ENCODE results near the gene PPP3CA. TPM values are rescaled to one million over a fixed set of nuclear protein-coding genes. Genes with fewer than 3 reads are reported as not detected.
A peak's percentile ranks its signal among the peaks of the same experiment; 100 is the strongest.

Gene PPP3CA
- total and polyA plus RNA-seq, 11 donors: 5.9 to 32.5 (median 19.3) TPM

DNA sequence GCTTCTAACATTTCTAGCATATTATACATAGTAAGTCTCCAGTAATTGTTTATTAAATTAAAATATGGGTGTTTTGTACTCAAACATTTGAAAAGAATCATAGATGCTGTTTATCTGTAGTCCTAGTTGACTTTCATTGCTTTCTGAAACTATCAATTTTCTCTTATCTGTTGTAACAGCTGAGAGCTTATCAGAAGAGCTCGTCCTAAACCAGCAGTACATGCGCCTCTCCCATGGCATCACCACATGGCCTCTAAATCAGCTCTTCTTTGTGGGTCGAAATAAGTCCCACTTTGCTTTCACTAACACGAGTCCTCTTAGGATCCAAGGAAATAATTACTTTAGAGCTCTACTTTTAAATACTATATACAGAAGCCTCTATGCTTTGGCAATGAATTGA lies 55.1 kb downstream of the PPP3CA start:
- no peak overlapping the region for H3K27ac ChIP-seq

DNA sequence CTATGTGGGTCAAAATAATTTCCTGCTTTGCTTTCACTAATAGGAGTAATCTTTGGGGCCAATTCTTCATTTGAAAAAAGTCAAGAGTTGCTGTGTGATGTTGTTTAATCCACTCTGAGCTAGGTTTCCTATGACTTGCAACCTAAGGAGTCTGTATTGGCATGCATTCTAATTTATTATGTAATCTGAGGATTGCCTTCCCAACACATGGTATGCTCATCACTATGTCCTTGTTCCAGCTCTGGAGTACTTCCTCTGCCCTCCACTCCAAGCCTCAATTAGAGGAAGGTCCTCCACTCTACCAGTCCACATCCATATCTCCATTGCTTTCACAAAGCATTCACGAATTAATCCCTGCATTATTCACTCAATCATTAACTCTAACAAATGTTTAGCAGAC lies 56.1 kb downstream of the PPP3CA start:
- no peak for TF ChIP-seq POLR2A (IDR thresholded peaks at IDR 0.05)
- TF ChIP-seq, protein P1, sequence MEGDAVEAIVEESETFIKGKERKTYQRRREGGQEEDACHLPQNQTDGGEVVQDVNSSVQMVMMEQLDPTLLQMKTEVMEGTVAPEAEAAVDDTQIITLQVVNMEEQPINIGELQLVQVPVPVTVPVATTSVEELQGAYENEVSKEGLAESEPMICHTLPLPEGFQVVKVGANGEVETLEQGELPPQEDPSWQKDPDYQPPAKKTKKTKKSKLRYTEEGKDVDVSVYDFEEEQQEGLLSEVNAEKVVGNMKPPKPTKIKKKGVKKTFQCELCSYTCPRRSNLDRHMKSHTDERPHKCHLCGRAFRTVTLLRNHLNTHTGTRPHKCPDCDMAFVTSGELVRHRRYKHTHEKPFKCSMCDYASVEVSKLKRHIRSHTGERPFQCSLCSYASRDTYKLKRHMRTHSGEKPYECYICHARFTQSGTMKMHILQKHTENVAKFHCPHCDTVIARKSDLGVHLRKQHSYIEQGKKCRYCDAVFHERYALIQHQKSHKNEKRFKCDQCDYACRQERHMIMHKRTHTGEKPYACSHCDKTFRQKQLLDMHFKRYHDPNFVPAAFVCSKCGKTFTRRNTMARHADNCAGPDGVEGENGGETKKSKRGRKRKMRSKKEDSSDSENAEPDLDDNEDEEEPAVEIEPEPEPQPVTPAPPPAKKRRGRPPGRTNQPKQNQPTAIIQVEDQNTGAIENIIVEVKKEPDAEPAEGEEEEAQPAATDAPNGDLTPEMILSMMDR (IDR thresholded peaks at IDR 0.05): no peak
- H3K36me3 ChIP-seq: no peaks in the 10 kb centered on the region
- DNase-seq: no peak
- intact Hi-C loops (cut with DNase I): loop anchor here in 1 of 10 donors (10.0 kb wide), 1 partner anchor 54 kb away; the partner anchor contains the start of gene PPP3CA
- no peaks in the 10 kb centered on the region for H3K9me3 ChIP-seq
- H3K27ac ChIP-seq: no peak overlapping the region
- peak in 3 of 4 donors; percentile 23 to 58 (median 31) for ATAC-seq
- no peaks in the 10 kb centered on the region for H3K27me3 ChIP-seq
- H3K4me3 ChIP-seq: no peak overlapping the region
- 58 to 75% (median 64%) methylated on average over 1 of the region's 1 CpG for WGBS, 4 donors
- H3K4me1 ChIP-seq: peaks cover 2 to 67% (median 39%) of the 10 kb centered on the region in 12 donors

More for the DNA sequence above, 55.1 kb downstream of the PPP3CA start:
- no peaks in the 10 kb centered on the region for H3K9me3 ChIP-seq
- WGBS, 4 donors: 66 to 75% (median 67%) methylated on average over 4 of the region's 4 CpGs
- H3K36me3 ChIP-seq: no peaks in the 10 kb centered on the region
- ATAC-seq (no peak), DNase-seq (no peak)
- H3K4me1 ChIP-seq: peaks cover 2 to 61% (median 34%) of the 10 kb centered on the region in 12 donors
- no peak for TF ChIP-seq POLR2A (IDR thresholded peaks at IDR 0.05)
- intact Hi-C loops (cut with DNase I): loop anchor here in 1 of 10 donors (10.0 kb wide), 1 partner anchor 53 kb away; the partner anchor contains the start of gene PPP3CA
- H3K4me3 ChIP-seq: no peak overlapping the region
- no peaks in the 10 kb centered on the region for H3K27me3 ChIP-seq

DNA sequence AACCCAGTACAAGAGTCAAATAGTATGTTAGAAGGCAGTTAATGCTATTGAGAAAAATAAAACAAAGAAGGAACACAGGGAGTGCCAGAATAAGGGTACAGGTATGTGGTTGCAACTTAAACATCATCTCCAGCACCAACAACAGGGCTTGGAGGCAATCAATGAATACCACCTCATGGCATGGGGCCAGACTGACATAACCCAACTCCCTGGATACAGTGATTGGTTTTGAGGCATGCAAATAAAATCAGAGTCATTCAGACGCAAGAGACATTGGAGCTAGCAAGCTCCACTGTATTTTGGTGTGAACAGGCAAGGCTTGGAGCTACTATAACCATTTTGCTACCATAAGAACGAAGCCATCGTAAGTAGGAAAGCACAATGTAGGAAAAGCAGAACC lies 56.7 kb downstream of the PPP3CA start:
- DNase-seq (no peak), ATAC-seq (no peak)
- Histone ChIP-seq H3K36me3 (no peaks in the 10 kb centered on the region), H3K9me3 (no peaks in the 10 kb centered on the region), H3K27ac (no peak overlapping the region), H3K27me3 (no peaks in the 10 kb centered on the region), H3K4me1 (peaks cover 2 to 61% (median 39%) of the 10 kb centered on the region in 12 donors), H3K4me3 (no peak overlapping the region)
- TF ChIP-seq POLR2A (IDR thresholded peaks at IDR 0.05): no peak
- TF ChIP-seq, protein P1 (IDR thresholded peaks at IDR 0.05): no peak
- WGBS, 4 donors: 91 to 97% (median 95%) methylated on average over 3 of the region's 3 CpGs
- intact Hi-C loops (cut with DNase I): loop anchor here in 1 of 10 donors (10.0 kb wide), 1 partner anchor 54 kb away; the partner anchor contains the start of gene PPP3CA

DNA sequence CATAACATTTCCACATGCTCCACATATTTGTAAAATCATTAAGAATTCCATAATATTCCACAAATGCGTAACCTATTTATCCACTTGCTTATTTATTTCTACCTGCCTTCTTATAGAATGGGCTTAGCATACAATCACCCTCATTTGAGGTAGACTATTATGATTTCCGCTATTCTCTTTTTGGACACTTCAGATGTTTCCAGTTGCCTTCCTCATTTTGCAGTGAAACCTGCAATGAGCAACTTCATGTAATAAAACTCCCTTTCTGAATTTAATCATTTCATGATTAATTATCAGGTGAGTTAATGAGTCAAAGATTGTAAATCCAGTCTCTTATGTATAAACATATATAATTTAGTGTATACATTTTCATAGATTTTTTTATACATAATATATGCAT lies 58.0 kb downstream of the PPP3CA start:
- intact Hi-C loops (cut with DNase I): loop anchor here in 3 of 10 donors (5.0 to 10.0 kb wide), 2 partner anchors 55 to 58 kb away; partner anchors contain the start of gene PPP3CA (in 3 of the 3)
- Histone ChIP-seq H3K27ac (no peak overlapping the region), H3K36me3 (no peaks in the 10 kb centered on the region), H3K4me1 (peaks cover 2 to 67% (median 41%) of the 10 kb centered on the region in 12 donors), H3K9me3 (no peaks in the 10 kb centered on the region), H3K27me3 (no peaks in the 10 kb centered on the region), H3K4me3 (no peak overlapping the region)
- ATAC-seq (no peak), DNase-seq (no peak)
- no peak for TF ChIP-seq POLR2A (IDR thresholded peaks at IDR 0.05)
- TF ChIP-seq, protein P1 (IDR thresholded peaks at IDR 0.05): no peak
- 93 to 97% (median 95%) methylated on average over 2 of the region's 2 CpGs for WGBS, 4 donors
